K562 (cell line): ENCODE results near the gene ABHD5. TPM values are rescaled to one million over a fixed set of nuclear protein-coding genes. Genes with fewer than 3 reads are reported as not detected.

ENCODE experiments used
- E2F8 ChIP-seq: fragments of 450-650 bp; IDR thresholded peaks from 2 replicates; pipeline ENCODE4 v1.7.1; 2018; ENCODE audit warnings: mild to moderate bottlenecking, low read depth; ENCODE audit not compliant: partially characterized antibody
- ELF1 ChIP-seq: fragments of 200-800 bp; sonication (Bioruptor generic); IDR thresholded peaks from 2 replicates; pipeline ENCODE4 v1.6.1; 2016; ENCODE audit warnings: missing genetic modification characterization, missing compliant biosample characterization
- ESRRA ChIP-seq: fragments of 450-650 bp; IDR thresholded peaks from 2 replicates; pipeline ENCODE4 v1.6.1; 2014; ENCODE audit warnings: low read depth, mild to moderate bottlenecking, moderate library complexity, borderline replicate concordance
- EZH2 ChIP-seq: IDR thresholded peaks from 2 replicates; pipeline ENCODE4 v1.6.1; 2012; ENCODE audit warnings: low read depth, mild to moderate bottlenecking, inconsistent platforms, low read length, borderline replicate concordance
- FOXK2 ChIP-seq, 2 experiments: fragments of 450-650 bp; IDR thresholded peaks in 1 of 2; conservative IDR thresholded peaks in 1 of 2; 2 replicates each; pipeline ENCODE4 v1.6.1; 2016; ENCODE audit warnings: low read depth in 2 of 2, mild to moderate bottlenecking in 1 of 2
- GABPB2 ChIP-seq: fragments of 250-450 bp; sonication (Bioruptor Pico); conservative IDR thresholded peaks from 2 replicates; pipeline ENCODE4 v1.5.1; 2021; ENCODE audit warnings: mild to moderate bottlenecking
- JUNB ChIP-seq: fragments of 450-650 bp; formaldehyde crosslinking; conservative IDR thresholded peaks from 2 replicates; pipeline ENCODE4 v1.4.0; 2020; ENCODE audit warnings: mild to moderate bottlenecking
- KHSRP ChIP-seq: fragments of 450-650 bp; IDR thresholded peaks from 2 replicates; pipeline ENCODE4 v1.6.1; 2017
- MBD2 ChIP-seq: sonication (generic); IDR thresholded peaks from 2 replicates; pipeline ENCODE4 v1.6.1; 2016; ENCODE audit warnings: low read depth, borderline replicate concordance
- MECOM ChIP-seq: fragments of 250-450 bp; sonication (Bioruptor Pico); IDR thresholded peaks from 2 replicates; pipeline ENCODE4 v1.8.0; 2022; ENCODE audit warnings: inconsistent platforms
- MTA2 ChIP-seq: fragments of 450-650 bp; IDR thresholded peaks from 2 replicates; pipeline ENCODE4 v1.6.1; 2016; ENCODE audit warnings: low read depth
- NCOA2 ChIP-seq, 2 experiments: fragments of 450-650 bp; IDR thresholded peaks; 2 replicates each; pipeline ENCODE4 v1.6.1; 2018; ENCODE audit warnings: mild to moderate bottlenecking in 2 of 2, moderate library complexity in 1 of 2; ENCODE audit not compliant: partially characterized antibody in 2 of 2
- NONO ChIP-seq, 2 experiments: fragments of 200-400 bp in 1 of 2; fragments of 450-650 bp in 1 of 2; formaldehyde crosslinking in 1 of 2; IDR thresholded peaks; 2 replicates each; pipeline ENCODE4 v1.6.1; 2017; ENCODE audit warnings: low read depth in 2 of 2, mild to moderate bottlenecking in 2 of 2, moderate library complexity in 2 of 2, low read length in 1 of 2
- NR2C1 ChIP-seq, 2 experiments: fragments of 450-650 bp; IDR thresholded peaks; 2 replicates each; pipeline ENCODE4 v1.6.1; 2017; ENCODE audit warnings: mild to moderate bottlenecking in 2 of 2, antibody characterized with exemption in 1 of 2, inconsistent platforms in 1 of 2, missing compliant biosample characterization in 1 of 2, missing genetic modification characterization in 1 of 2
- PML ChIP-seq: IDR thresholded peaks from 2 replicates; pipeline ENCODE4 v1.6.1; 2012; ENCODE audit warnings: low read length, inconsistent platforms
- SMAD4 ChIP-seq: fragments of 250-450 bp; sonication (Bioruptor Pico); conservative IDR thresholded peaks from 2 replicates; pipeline ENCODE4 v1.8.0; 2021; ENCODE audit warnings: inconsistent platforms, mild to moderate bottlenecking, moderate library complexity
- SNRNP70 ChIP-seq: fragments of 200-400 bp; formaldehyde crosslinking; optimal IDR thresholded peaks from 2 replicates; pipeline ENCODE3; 2017; ENCODE audit warnings: low read depth, low read length
- ZKSCAN8 ChIP-seq: fragments of 200-800 bp; sonication (Bioruptor generic); IDR thresholded peaks from 2 replicates; pipeline ENCODE4 v1.6.1; 2016; ENCODE audit warnings: missing genetic modification characterization, missing compliant biosample characterization
- ZNF3 ChIP-seq: fragments of 250-450 bp; sonication (Bioruptor Pico); IDR thresholded peaks from 2 replicates; pipeline ENCODE4 v1.5.0; 2021; ENCODE audit warnings: mild to moderate bottlenecking, moderate library complexity
- ZNF695 ChIP-seq: fragments of 450-650 bp; formaldehyde crosslinking; IDR thresholded peaks from 2 replicates; pipeline ENCODE4 v1.4.0; 2020; ENCODE audit warnings: mild to moderate bottlenecking, moderate library complexity
- ZNF707 ChIP-seq: fragments of 250-450 bp; sonication (Bioruptor Pico); conservative IDR thresholded peaks from 2 replicates; pipeline ENCODE4 v1.8.0; 2022; ENCODE audit warnings: inconsistent platforms, mild to moderate bottlenecking, moderate library complexity
- polyA plus RNA-seq, 8 experiments: library from polyadenylated mRNA; depleted of rRNA in 4 of 8; stranded (reverse) in 5 of 8; unstranded in 3 of 8; fragments of >200 nt; fragmentation: Nextera tagmentation in 2 of 8; fragmentation: Illumina TruSeq in 1 of 8; extraction: Ambion mirVana in 2 of 8; extraction: Trizol in 1 of 8; gene quantifications; 2 replicates each; pipeline versions ENCODE4 v1.2.1 to v1.2.3, GENCODE V29; 2011 to 2014; ENCODE audit warnings: inconsistent platforms in 1 of 8, missing spikeins in 1 of 8
- total RNA-seq, 7 experiments: library from RNA; depleted of rRNA in 6 of 7; stranded (reverse); fragments of >200 nt in 6 of 7; fragmentation: Illumina TruSeq in 2 of 7; extraction: Trizol in 2 of 7; gene quantifications; 2 replicates each; pipeline versions ENCODE4 v1.2.1 to v1.2.3, GENCODE V29; 2011 to 2021; ENCODE audit warnings: low replicate concordance in 1 of 7
- TF ChIP-seq, protein P1 (sequence below): sonication (generic); formaldehyde crosslinking; IDR thresholded peaks from 2 replicates; pipeline ENCODE4 v1.9.0; 2022; ENCODE audit warnings: mild to moderate bottlenecking, missing genetic modification reagents
- TF ChIP-seq, protein P2 (sequence below): fragments of 450-650 bp; IDR thresholded peaks from 2 replicates; pipeline ENCODE4 v1.6.1; 2016; ENCODE audit warnings: missing biosample characterization, missing genetic modification characterization
- TF ChIP-seq, protein P3 (sequence below): fragments of 250-450 bp; sonication (Bioruptor Pico); IDR thresholded peaks from 2 replicates; pipeline ENCODE4 v1.5.0; 2020; ENCODE audit warnings: mild to moderate bottlenecking, borderline replicate concordance

ABHD5 gene
- total and polyA plus RNA-seq, 9 of the 15 experiments (the other 6 are each of a cell fraction or from before 2014, with no cell fraction given): 27.8 to 61.7 (median 39.9) TPM

- no peak for TF ChIP-seq ELF1 (tag)
- TF ChIP-seq ESRRA: no peak
- no peak for TF ChIP-seq NCOA2 (IDR thresholded peaks at IDR 0.05; ENCODE audit: partially characterized antibody in 2 of 2)
- TF ChIP-seq SMAD4 (CRISPR knock-in tag): peak; percentile 71
- TF ChIP-seq, protein P1, sequence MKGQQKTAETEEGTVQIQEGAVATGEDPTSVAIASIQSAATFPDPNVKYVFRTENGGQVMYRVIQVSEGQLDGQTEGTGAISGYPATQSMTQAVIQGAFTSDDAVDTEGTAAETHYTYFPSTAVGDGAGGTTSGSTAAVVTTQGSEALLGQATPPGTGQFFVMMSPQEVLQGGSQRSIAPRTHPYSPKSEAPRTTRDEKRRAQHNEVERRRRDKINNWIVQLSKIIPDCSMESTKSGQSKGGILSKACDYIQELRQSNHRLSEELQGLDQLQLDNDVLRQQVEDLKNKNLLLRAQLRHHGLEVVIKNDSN: peak; percentile 17; the same call in 1 of the 2 replicates
- no peak for TF ChIP-seq MBD2
- no peak for TF ChIP-seq ZNF3
- TF ChIP-seq GABPB2: no peak
- TF ChIP-seq NONO (IDR thresholded peaks at IDR 0.05; ENCODE audit: low read depth in 2 of 2, low read length in 1 of 2): no peak
- peak; percentile 82 for TF ChIP-seq MECOM (CRISPR knock-in tag)
- no peak for TF ChIP-seq SNRNP70
- TF ChIP-seq, protein P2, sequence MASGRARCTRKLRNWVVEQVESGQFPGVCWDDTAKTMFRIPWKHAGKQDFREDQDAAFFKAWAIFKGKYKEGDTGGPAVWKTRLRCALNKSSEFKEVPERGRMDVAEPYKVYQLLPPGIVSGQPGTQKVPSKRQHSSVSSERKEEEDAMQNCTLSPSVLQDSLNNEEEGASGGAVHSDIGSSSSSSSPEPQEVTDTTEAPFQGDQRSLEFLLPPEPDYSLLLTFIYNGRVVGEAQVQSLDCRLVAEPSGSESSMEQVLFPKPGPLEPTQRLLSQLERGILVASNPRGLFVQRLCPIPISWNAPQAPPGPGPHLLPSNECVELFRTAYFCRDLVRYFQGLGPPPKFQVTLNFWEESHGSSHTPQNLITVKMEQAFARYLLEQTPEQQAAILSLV: 0 out of 2 replicates have a peak, but pooled peaks have one; percentile 14
- no peak for TF ChIP-seq KHSRP
- TF ChIP-seq EZH2: no peak
- peak; percentile 47; the same call in 1 of the 2 replicates for TF ChIP-seq ZKSCAN8 (CRISPR knock-in tag)
- 0 out of 4 replicates have a peak, but pooled peaks have one; percentile 15 to 44 for TF ChIP-seq FOXK2 (conservative IDR thresholded peaks at IDR 0.05 in 1 of 2, IDR thresholded peaks at IDR 0.05 in 1 of 2; ENCODE audit: low read depth in 2 of 2)
- 0 out of 2 replicates have a peak, but pooled peaks have one; percentile 16 for TF ChIP-seq PML
- 0 out of 2 replicates have a peak, but pooled peaks have one; percentile 58 for TF ChIP-seq ZNF695 (CRISPR knock-in tag)
- TF ChIP-seq, protein P3, sequence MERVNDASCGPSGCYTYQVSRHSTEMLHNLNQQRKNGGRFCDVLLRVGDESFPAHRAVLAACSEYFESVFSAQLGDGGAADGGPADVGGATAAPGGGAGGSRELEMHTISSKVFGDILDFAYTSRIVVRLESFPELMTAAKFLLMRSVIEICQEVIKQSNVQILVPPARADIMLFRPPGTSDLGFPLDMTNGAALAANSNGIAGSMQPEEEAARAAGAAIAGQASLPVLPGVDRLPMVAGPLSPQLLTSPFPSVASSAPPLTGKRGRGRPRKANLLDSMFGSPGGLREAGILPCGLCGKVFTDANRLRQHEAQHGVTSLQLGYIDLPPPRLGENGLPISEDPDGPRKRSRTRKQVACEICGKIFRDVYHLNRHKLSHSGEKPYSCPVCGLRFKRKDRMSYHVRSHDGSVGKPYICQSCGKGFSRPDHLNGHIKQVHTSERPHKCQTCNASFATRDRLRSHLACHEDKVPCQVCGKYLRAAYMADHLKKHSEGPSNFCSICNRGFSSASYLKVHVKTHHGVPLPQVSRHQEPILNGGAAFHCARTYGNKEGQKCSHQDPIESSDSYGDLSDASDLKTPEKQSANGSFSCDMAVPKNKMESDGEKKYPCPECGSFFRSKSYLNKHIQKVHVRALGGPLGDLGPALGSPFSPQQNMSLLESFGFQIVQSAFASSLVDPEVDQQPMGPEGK (CRISPR knock-in tag): peak; percentile 69; the same call in 1 of the 2 replicates
- no peak for TF ChIP-seq MTA2
- TF ChIP-seq JUNB (CRISPR knock-in tag): peak; percentile 51
- TF ChIP-seq E2F8: no peak
- TF ChIP-seq NR2C1 (IDR thresholded peaks at IDR 0.05): no peak
- TF ChIP-seq NR2C1 (tag; IDR thresholded peaks at IDR 0.05): peak; percentile 81
- TF ChIP-seq ZNF707 (CRISPR knock-in tag): peak; percentile 56
These were observed 2.5 kb upstream of the ABHD5 start (continued) for GRCh38 chr3:43688245-43688650.
